GM12878 (cell line): ENCODE data around the gene NOTCH1. TPM values are rescaled to one million over a fixed set of nuclear protein-coding genes. Genes with fewer than 3 reads are reported as not detected.
A peak's percentile ranks its signal among the peaks of the same experiment; 100 is the strongest.

ENCODE experiments used
- ATAC-seq: fragments of 200-7000 bp; cut with Tn5 transposase; 3 replicates; pipeline ENCODE4 v1.9.1; 2020; ENCODE audit warnings: mild to moderate bottlenecking, moderate library complexity
- BruUV-seq: library from RNA; stranded (reverse); fragments of 400-500 nt; replicated peaks from 2 replicates; lab custom pipeline; 2021; lab: Mats Ljungman, UMichigan
- CTCF ChIA-PET: fragments of 300-600 bp; sonication (Branson Sonifier 250); formaldehyde crosslinking; extraction: SDS; loops from one replicate; lab custom pipeline; 2021; ENCODE audit warnings: inconsistent platforms; lab: Yijun Ruan, JAX
- POLR2A ChIA-PET: fragments of 350-600 bp; formaldehyde crosslinking; extraction: SDS; loops from one replicate; lab custom pipeline; 2021; ENCODE audit warnings: inconsistent platforms; lab: Charles Lee
- RAD21 ChIA-PET: fragments of 300-600 bp; sonication (Branson Sonifier 250); formaldehyde crosslinking; loops from one replicate; lab custom pipeline; 2023; ENCODE audit warnings: antibody characterized with exemption; ENCODE audit not compliant: unreplicated experiment; lab: Charles Lee
- SMC1A ChIA-PET: fragments of 300-600 bp; sonication (Branson Sonifier 250); formaldehyde crosslinking; loops from one replicate; lab custom pipeline; 2023; ENCODE audit not compliant: unreplicated experiment, uncharacterized antibody; lab: Charles Lee
- DNase-seq: peaks from one replicate; pipeline ENCODE4 v3.0.0-alpha.2; 2011; ENCODE audit warnings: low read depth, low spot score
- FAIRE-seq: peaks from 3 replicates; lab custom pipeline; 2011; peaks lifted over from hg19 to GRCh38; lab: Jason Lieb, UNC
- H2AFZ ChIP-seq: 2 replicates; pipeline ENCODE4 v1.6.0; 2011; ENCODE audit warnings: low read depth, low read length, control low read depth; ENCODE audit not compliant: control insufficient read depth
- H3K27ac ChIP-seq: 2 replicates; pipeline ENCODE4 v1.5.1; 2011; ENCODE audit warnings: control low read depth; ENCODE audit not compliant: control insufficient read depth, insufficient read depth
- H3K27me3 ChIP-seq, 2 experiments: replicated peaks in 1 of 2; 2 replicates each; pipeline versions ENCODE4 v1.6.0 to v1.6.1; 2011; ENCODE audit warnings: low read length in 1 of 2; ENCODE audit not compliant: control insufficient read depth in 2 of 2, insufficient read depth in 2 of 2
- H3K36me3 ChIP-seq, 2 experiments: 2 replicates each; pipeline ENCODE4 v1.5.1; 2011; ENCODE audit warnings: low read length in 1 of 2; ENCODE audit not compliant: control insufficient read depth in 2 of 2, insufficient read depth in 2 of 2
- H3K4me1 ChIP-seq: 2 replicates; pipeline ENCODE4 v1.6.1; 2011; ENCODE audit warnings: mild to moderate bottlenecking, low read length, moderate library complexity, mixed read lengths; ENCODE audit not compliant: control insufficient read depth, insufficient read depth
- H3K4me2 ChIP-seq: 2 replicates; pipeline ENCODE4 v1.6.0; 2011; ENCODE audit warnings: control low read depth; ENCODE audit not compliant: control insufficient read depth, insufficient read depth
- H3K4me3 ChIP-seq: fragments of 200-600 bp; sonication (generic); 2 replicates; pipeline ENCODE4 v1.5.1; 2016
- H3K79me2 ChIP-seq: 2 replicates; pipeline ENCODE4 v1.6.0; 2011; ENCODE audit warnings: low read length; ENCODE audit not compliant: control insufficient read depth, insufficient read depth
- H3K9ac ChIP-seq: 2 replicates; pipeline ENCODE4 v1.8.0; 2011; ENCODE audit warnings: low read length, control low read depth, mixed read lengths; ENCODE audit not compliant: control insufficient read depth, insufficient read depth
- H3K9me3 ChIP-seq: replicated peaks from 3 replicates; pipeline ENCODE4 v1.5.1; 2011; ENCODE audit warnings: mild to moderate bottlenecking, low read length; ENCODE audit not compliant: control insufficient read depth, insufficient read depth
- H4K20me1 ChIP-seq: 2 replicates; pipeline ENCODE4 v1.6.0; 2011; ENCODE audit not compliant: control insufficient read depth, insufficient read depth
- CBFB ChIP-seq: IDR thresholded peaks from 2 replicates; pipeline ENCODE4 v1.6.1; 2016; ENCODE audit warnings: antibody characterized with exemption, low read depth
- EP300 ChIP-seq, 2 experiments: fragments of 150-350 bp in 1 of 2; IDR thresholded peaks; 2 replicates each; pipeline ENCODE4 v1.6.1; 2011 to 2012; ENCODE audit warnings: low read depth in 2 of 2, low read length in 2 of 2, borderline replicate concordance in 1 of 2, improper control_type of control experiment in 1 of 2, inconsistent platforms in 1 of 2; ENCODE audit not compliant: control insufficient read depth in 1 of 2
- IKZF1 ChIP-seq: fragments of 450-650 bp; conservative IDR thresholded peaks from 2 replicates; pipeline ENCODE4 v1.6.1; 2017; ENCODE audit warnings: antibody characterized with exemption, mild to moderate bottlenecking
- IKZF2 ChIP-seq, 2 experiments: fragments of 450-650 bp; IDR thresholded peaks; 2 replicates each; pipeline ENCODE4 v1.6.1; 2017; ENCODE audit warnings: mild to moderate bottlenecking in 2 of 2, moderate library complexity in 2 of 2
- IRF4 ChIP-seq: IDR thresholded peaks from 2 replicates; pipeline ENCODE4 v1.6.1; 2011; ENCODE audit warnings: low read depth, low read length
- JUNB ChIP-seq: IDR thresholded peaks from 2 replicates; pipeline ENCODE4 v1.6.1; 2016; ENCODE audit warnings: antibody characterized with exemption, mild to moderate bottlenecking
- KDM1A ChIP-seq: fragments of 200-600 bp; sonication (generic); IDR thresholded peaks from 2 replicates; pipeline ENCODE4 v1.6.1; 2016; ENCODE audit warnings: borderline replicate concordance
- MYC ChIP-seq: IDR thresholded peaks from 2 replicates; pipeline ENCODE4 v1.6.1; 2011; ENCODE audit warnings: mild to moderate bottlenecking, low read length, moderate library complexity, inconsistent platforms; ENCODE audit not compliant: insufficient read depth, insufficient replicate concordance, insufficient read length, severe bottlenecking
- PAX5 ChIP-seq: IDR thresholded peaks from 2 replicates; pipeline ENCODE4 v1.6.1; 2011; ENCODE audit warnings: low read depth, low read length, borderline replicate concordance
- POLR2AphosphoS2 ChIP-seq: IDR thresholded peaks from 2 replicates; pipeline ENCODE4 v1.6.1; 2011; ENCODE audit warnings: low read depth, mild to moderate bottlenecking, low read length, improper control_type of control experiment, moderate library complexity
- RAD21 ChIP-seq: IDR thresholded peaks from 2 replicates; pipeline ENCODE4 v1.6.1; 2011; ENCODE audit warnings: mild to moderate bottlenecking, low read depth, low read length, moderate library complexity; ENCODE audit not compliant: insufficient read depth
- RCOR1 ChIP-seq: conservative IDR thresholded peaks from 2 replicates; pipeline ENCODE4 v1.6.1; 2012; ENCODE audit warnings: low read depth, low read length, improper control_type of control experiment
- SMARCA5 ChIP-seq: fragments of 450-650 bp; IDR thresholded peaks from 2 replicates; pipeline ENCODE4 v1.6.1; 2017; ENCODE audit warnings: mild to moderate bottlenecking
- SREBF2 ChIP-seq: IDR thresholded peaks from 2 replicates; pipeline ENCODE4 v1.6.1; 2012; ENCODE audit warnings: mild to moderate bottlenecking, low read length
- TCF12 ChIP-seq: IDR thresholded peaks from 2 replicates; pipeline ENCODE4 v1.6.1; 2011; ENCODE audit warnings: low read depth, mild to moderate bottlenecking, low read length
- YY1 ChIP-seq: IDR thresholded peaks from 2 replicates; pipeline ENCODE4 v1.6.1; 2011; ENCODE audit warnings: low read depth, mild to moderate bottlenecking, low read length
- ZNF217 ChIP-seq: fragments of 450-650 bp; IDR thresholded peaks from 2 replicates; pipeline ENCODE4 v1.6.1; 2017; ENCODE audit warnings: antibody characterized with exemption, mild to moderate bottlenecking
- ZNF622 ChIP-seq: fragments of 450-650 bp; IDR thresholded peaks from 2 replicates; pipeline ENCODE4 v1.6.1; 2017; ENCODE audit warnings: mild to moderate bottlenecking, inconsistent platforms
- WGBS: methylation state at CpG from one replicate; pipeline ENCODE4 v1.1.6; 2016; ENCODE audit warnings: low lambda C conversion rate; ENCODE audit not compliant: insufficient replicate concordance, insufficient coverage; ENCODE audit errors: missing lambda C conversion rate; 5-methylcytosine and 5-hydroxymethylcytosine counted together
- in situ Hi-C: fragments of 300-500 bp; cut with MboI; formaldehyde crosslinking; loops from 9 replicates; pipeline ENCODE4 v1.14.3; 2018; ENCODE audit warnings: mixed read lengths
- intact Hi-C: fragments of 100-400 bp; cut with micrococcal nuclease; formaldehyde crosslinking; loops from one replicate; pipeline ENCODE4 v1.14.2; 2022; ENCODE audit not compliant: unreplicated experiment
- polyA plus RNA-seq, 11 experiments: library from polyadenylated mRNA; depleted of rRNA in 4 of 11; unstranded in 6 of 11; stranded (reverse) in 5 of 11; fragments of >200 nt; fragmentation: Nextera tagmentation in 4 of 11; fragmentation: Illumina TruSeq in 1 of 11; extraction: Ambion mirVana in 4 of 11; extraction: Trizol in 1 of 11; gene quantifications; 1 replicate in 1 of 11; 2 replicates in 10 of 11; pipeline versions ENCODE4 v1.2.1 to v1.2.3, GENCODE V29; 2011 to 2016; ENCODE audit warnings: inconsistent platforms in 2 of 11, missing spikeins in 2 of 11, low read depth in 1 of 11
- total RNA-seq, 4 experiments: library from RNA; depleted of rRNA in 3 of 4; stranded (reverse); fragments of >200 nt in 3 of 4; fragmentation: Illumina TruSeq in 1 of 4; extraction: Trizol in 1 of 4; gene quantifications; 2 replicates each; pipeline versions ENCODE4 v1.2.1 to v1.2.3, GENCODE V29; 2013 to 2021
- TF ChIP-seq, protein P1 (sequence below): IDR thresholded peaks from 2 replicates; pipeline ENCODE4 v1.6.1; 2011; ENCODE audit warnings: borderline replicate concordance, low read depth, mild to moderate bottlenecking, moderate library complexity, mixed read lengths, low read length; ENCODE audit not compliant: insufficient read depth; ENCODE audit errors: extremely low read length
- TF ChIP-seq, protein P2 (sequence below): fragments of 450-650 bp; IDR thresholded peaks from 2 replicates; pipeline ENCODE4 v1.6.1; 2017; ENCODE audit warnings: mild to moderate bottlenecking, low read depth, inconsistent platforms; ENCODE audit not compliant: poor library complexity, severe bottlenecking

NOTCH1 gene
- total and polyA plus RNA-seq, 10 of the 15 experiments (the other 5 are each of a cell fraction or from before 2014, with no cell fraction given), result 0.02 to 40.0 (median 3.7) TPM

DNA sequence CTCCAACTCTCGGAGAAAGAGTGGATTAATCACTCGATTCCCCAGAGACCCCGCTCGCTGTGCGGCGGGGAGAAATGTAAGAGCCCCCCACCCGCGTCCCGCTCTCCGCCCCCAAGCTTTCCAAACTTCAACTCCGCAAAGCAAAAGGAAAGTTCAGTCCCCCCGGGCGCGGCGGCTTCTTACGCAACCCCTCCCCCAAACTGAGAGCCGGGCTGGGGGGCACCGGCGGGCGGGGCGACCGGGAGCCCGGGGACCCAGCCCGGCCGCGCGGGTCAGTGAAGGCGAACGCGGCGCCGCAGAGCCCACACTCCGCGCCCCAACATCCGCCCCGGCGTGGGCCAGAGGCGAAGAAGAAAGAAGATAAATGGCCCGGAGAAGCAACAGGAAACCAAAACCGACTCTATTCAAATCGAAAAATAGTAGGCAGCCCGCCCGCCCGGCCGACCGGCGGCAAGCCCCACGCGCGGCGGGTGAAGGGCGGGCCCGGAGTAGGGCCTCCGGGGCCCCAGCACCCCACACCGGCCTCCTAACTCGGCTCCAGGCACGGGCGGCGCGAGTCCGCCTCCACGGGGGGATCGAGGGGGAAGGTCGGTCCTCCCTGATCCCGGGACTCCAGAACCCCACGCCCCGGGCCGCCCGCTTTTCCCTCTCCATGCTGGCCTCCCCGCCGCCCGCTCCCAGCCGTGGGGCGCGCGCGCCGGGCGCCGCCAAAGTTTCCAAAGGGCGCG, 720 bp downstream of the NOTCH1 start:
- FAIRE-seq (no peak), ATAC-seq (peak; percentile 44), DNase-seq (no peak)
- H3K9me3 ChIP-seq, result no peaks in the 10 kb centered on the region
- H3K27ac ChIP-seq, result peak overlapping the region; percentile 83
- CTCF ChIA-PET, result interaction anchor here (1.0 kb wide), 1 partner anchor 19 kb away, joined by 3 read pairs; no protein-coding TSS in a partner anchor
- H3K9ac ChIP-seq, result peak overlapping the region; percentile 76
- H3K36me3 ChIP-seq, result peaks cover 0 to 5% of the 10 kb centered on the region in 2 experiments; a peak in 2 of 4 replicates
- H3K4me3 ChIP-seq, result peak overlapping the region; percentile 99
- H3K4me1 ChIP-seq, result peaks cover 33% of the 10 kb centered on the region
- in situ Hi-C loops, result no loop called here
- no TSS peak for BruUV-seq
- no peaks in the 10 kb centered on the region; the same call in 1 of the 2 replicates for H4K20me1 ChIP-seq
- H2AFZ ChIP-seq, result no peak overlapping the region
- peaks cover 33% of the 10 kb centered on the region for H3K79me2 ChIP-seq
- RAD21 ChIA-PET, result interaction anchor here (0.9 kb wide), 1 partner anchor 80 kb away, joined by 3 read pairs; no protein-coding TSS in a partner anchor
- under 1% methylated on average over 57 of the region's 82 CpGs for WGBS
- peak overlapping the region; percentile 87 for H3K4me2 ChIP-seq
- POLR2A ChIA-PET, result interaction anchor here (1.0 to 1.1 kb wide), 2 partner anchors 18 to 29 kb away, joined by 3 read pairs; no protein-coding TSS in a partner anchor
- SMC1A ChIA-PET, result interaction anchor here (1.3 kb wide), 1 partner anchor 19 kb away, joined by 3 read pairs; no protein-coding TSS in a partner anchor
- no peaks in the 10 kb centered on the region for H3K27me3 ChIP-seq
- intact Hi-C loops, result loop anchor here (5.0 kb wide), 1 partner anchor 58 kb away; no protein-coding TSS in a partner anchor
- TF ChIP-seq EP300 (IDR thresholded peaks at IDR 0.05; ENCODE audit: borderline replicate concordance in 1 of 2, control insufficient read depth in 1 of 2, low read depth in 2 of 2, low read length in 2 of 2) (no peak; a peak in 1 of 4 replicates), JUNB (0 out of 2 replicates have a peak, but pooled peaks have one; percentile 33), ZNF622 (no peak), MYC (no peak), POLR2AphosphoS2 (no peak), RAD21 (no peak), IKZF2 (IDR thresholded peaks at IDR 0.05) (no peak), YY1 (peak; percentile 28; the same call in 1 of the 2 replicates), TCF12 (no peak), KDM1A (no peak), PAX5 (no peak), CBFB (0 out of 2 replicates have a peak, but pooled peaks have one; percentile 17), SMARCA5 (no peak), ZNF217 (no peak), IRF4 (no peak), RCOR1 (no peak), IKZF1 (peak; percentile 51), SREBF2 (no peak)
- TF ChIP-seq, protein P1, sequence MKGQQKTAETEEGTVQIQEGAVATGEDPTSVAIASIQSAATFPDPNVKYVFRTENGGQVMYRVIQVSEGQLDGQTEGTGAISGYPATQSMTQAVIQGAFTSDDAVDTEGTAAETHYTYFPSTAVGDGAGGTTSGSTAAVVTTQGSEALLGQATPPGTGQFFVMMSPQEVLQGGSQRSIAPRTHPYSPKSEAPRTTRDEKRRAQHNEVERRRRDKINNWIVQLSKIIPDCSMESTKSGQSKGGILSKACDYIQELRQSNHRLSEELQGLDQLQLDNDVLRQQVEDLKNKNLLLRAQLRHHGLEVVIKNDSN, result no peak
- TF ChIP-seq, protein P2, sequence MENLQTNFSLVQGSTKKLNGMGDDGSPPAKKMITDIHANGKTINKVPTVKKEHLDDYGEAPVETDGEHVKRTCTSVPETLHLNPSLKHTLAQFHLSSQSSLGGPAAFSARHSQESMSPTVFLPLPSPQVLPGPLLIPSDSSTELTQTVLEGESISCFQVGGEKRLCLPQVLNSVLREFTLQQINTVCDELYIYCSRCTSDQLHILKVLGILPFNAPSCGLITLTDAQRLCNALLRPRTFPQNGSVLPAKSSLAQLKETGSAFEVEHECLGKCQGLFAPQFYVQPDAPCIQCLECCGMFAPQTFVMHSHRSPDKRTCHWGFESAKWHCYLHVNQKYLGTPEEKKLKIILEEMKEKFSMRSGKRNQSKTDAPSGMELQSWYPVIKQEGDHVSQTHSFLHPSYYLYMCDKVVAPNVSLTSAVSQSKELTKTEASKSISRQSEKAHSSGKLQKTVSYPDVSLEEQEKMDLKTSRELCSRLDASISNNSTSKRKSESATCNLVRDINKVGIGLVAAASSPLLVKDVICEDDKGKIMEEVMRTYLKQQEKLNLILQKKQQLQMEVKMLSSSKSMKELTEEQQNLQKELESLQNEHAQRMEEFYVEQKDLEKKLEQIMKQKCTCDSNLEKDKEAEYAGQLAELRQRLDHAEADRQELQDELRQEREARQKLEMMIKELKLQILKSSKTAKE, result no peak
